GM15510 (cell line): ENCODE measurements around the gene GFRA3.

ENCODE experiments used
- POLR2A ChIP-seq: IDR thresholded peaks from 3 replicates; pipeline ENCODE4 v1.6.1; 2011; ENCODE audit warnings: borderline replicate concordance; ENCODE audit not compliant: insufficient read length; ENCODE audit errors: extremely low read depth

GFRA3 gene

GRCh38 chr5:138264183-138264582 is 10.2 kb downstream of the GFRA3 start:
- no peak for TF ChIP-seq POLR2A

- no peak for TF ChIP-seq POLR2A
These were observed 10.8 kb downstream of the GFRA3 start for GRCh38 chr5:138263581-138263980.

- TF ChIP-seq POLR2A: no peak
These were observed 15.6 kb downstream of the GFRA3 start for GRCh38 chr5:138258704-138259292.

GRCh38 chr5:138257583-138257982 is 16.8 kb downstream of the GFRA3 start:
- TF ChIP-seq POLR2A: no peak

GRCh38 chr5:138252944-138253343 is 21.5 kb downstream of the GFRA3 start:
- no peak for TF ChIP-seq POLR2A

- no peak for TF ChIP-seq POLR2A
These were observed 27.6 kb downstream of the GFRA3 start for GRCh38 chr5:138246822-138247221.

- no peak for TF ChIP-seq POLR2A
These were observed 28.1 kb downstream of the GFRA3 start for GRCh38 chr5:138246334-138246733.

- no peak for TF ChIP-seq POLR2A
These were observed 28.7 kb downstream of the GFRA3 start for GRCh38 chr5:138245717-138246116.

- no peak for TF ChIP-seq POLR2A
These were observed 30.6 kb downstream of the GFRA3 start for GRCh38 chr5:138243794-138244193.

GRCh38 chr5:138241688-138242571 is 32.5 kb downstream of the GFRA3 start:
- TF ChIP-seq POLR2A: no peak

GRCh38 chr5:138240650-138241385 is 33.6 kb downstream of the GFRA3 start:
- TF ChIP-seq POLR2A: no peak

GRCh38 chr5:138238034-138238433 is 36.4 kb downstream of the GFRA3 start:
- TF ChIP-seq POLR2A: no peak

- no peak for TF ChIP-seq POLR2A
These were observed 39.8 kb downstream of the GFRA3 start for GRCh38 chr5:138234651-138235050.

GRCh38 chr5:138233280-138233679 is 41.1 kb downstream of the GFRA3 start:
- no peak for TF ChIP-seq POLR2A

- TF ChIP-seq POLR2A: no peak
These were observed 43.3 kb downstream of the GFRA3 start for GRCh38 chr5:138230981-138231589.
